ENCODE results near the gene ZNF500. TPM values are rescaled to one million over a fixed set of nuclear protein-coding genes. Genes with fewer than 3 reads are reported as not detected.

The ZNF500 gene
- total and polyA plus RNA-seq, 2 of the 4 experiments (the other 2 are of a cell fraction), result 4.5 to 5.9 TPM

GRCh38 chr16:4767872-4768548, 1.0 kb upstream of the ZNF500 start:
- Histone ChIP-seq H2BK20ac (ENCODE audit: low read depth, low read length) (no peak overlapping the region), H3K36me3 (ENCODE audit: control insufficient read depth, insufficient read depth, low read length) (peaks cover 15% of the 10 kb centered on the region; the same call in 1 of the 2 replicates), H3K4ac (ENCODE audit: low read depth, low read length) (peak overlapping the region; percentile 92), H3K18ac (ENCODE audit: low read depth, low read length) (peak overlapping the region; percentile 69), H3K56ac (ENCODE audit: extremely low read depth, insufficient read depth, low read length) (peak overlapping the region; percentile 82), H4K91ac (ENCODE audit: insufficient read depth, low read depth, low read length) (peak overlapping the region; percentile 80), H2BK120ac (ENCODE audit: low read depth, low read length) (0 out of 2 replicates have a peak overlapping the region, but pooled peaks have one; percentile 44), H4K8ac (ENCODE audit: low read depth in 2 of 2, low read length in 2 of 2) (peak overlapping the region; percentile 98 to 99), H3K79me1 (ENCODE audit: low read depth in 1 of 2, low read length in 2 of 2) (peaks cover 18 to 33% of the 10 kb centered on the region in 2 experiments; a peak in 3 of 4 replicates), H2BK15ac (ENCODE audit: low read depth, low read length) (peak overlapping the region; percentile 55; the same call in 1 of the 3 replicates), H3K4me1 (ENCODE audit: control insufficient read depth, insufficient read depth, low read length) (peaks cover 7% of the 10 kb centered on the region), H3K9ac (ENCODE audit: low read depth, low read length) (peak overlapping the region; percentile 81), H2AK5ac (ENCODE audit: low read depth, low read length) (peak overlapping the region; percentile 54), H2AK9ac (replicated peaks; ENCODE audit: low read depth, low read length, poor library complexity) (peak overlapping the region; percentile 83), H3K27me3 (ENCODE audit: control insufficient read depth, insufficient read depth, low read length) (no peaks in the 10 kb centered on the region), H2BK5ac (ENCODE audit: low read depth, low read length, poor library complexity, severe bottlenecking) (peak overlapping the region; percentile 74), H4K5ac (ENCODE audit: low read depth, low read length) (peak overlapping the region; percentile 90), H3K9me1 (ENCODE audit: insufficient read depth, low read length) (peaks cover 6% of the 10 kb centered on the region), H4K20me1 (ENCODE audit: insufficient read depth, low read length) (no peaks in the 10 kb centered on the region), H3K27ac (ENCODE audit: insufficient read depth, low read length) (peak overlapping the region; percentile 78), H3K9me3 (ENCODE audit: control insufficient read depth, insufficient read depth, low read length) (no peaks in the 10 kb centered on the region), H3K14ac (replicated peaks; ENCODE audit: low read depth, low read length) (peak overlapping the region; percentile 98), H3K4me2 (ENCODE audit: low read depth, low read length) (peak overlapping the region; percentile 91), H3K23ac (ENCODE audit: low read depth, low read length) (peak overlapping the region; percentile 82; the same call in 1 of the 2 replicates), H3K4me3 (ENCODE audit: insufficient read depth, low read depth, low read length) (peak overlapping the region; percentile 51), H2AFZ (replicated peaks; ENCODE audit: low read length, poor library complexity) (peak overlapping the region; percentile 94)
- ATAC-seq (ENCODE audit: low read depth), result no peak
- dilution Hi-C loops (cut with HindIII; ENCODE audit: low sequenced_read_pairs, unreplicated experiment) (no loop called here), in situ Hi-C loops (cut with MboI; ENCODE audit: low sequenced_read_pairs) (loop anchor here (10.0 kb wide), 1 partner anchor 187 kb away; the partner anchor contains the start of gene SEC14L5), intact Hi-C loops (cut with micrococcal nuclease) (loop anchor here (2.0 to 5.0 kb wide), 4 partner anchors 33 to 189 kb away; partner anchors contain the start of genes ANKS3, DNAAF8 and ROGDI)
- POLR2A ChIA-PET (ENCODE audit: unreplicated experiment), result no interaction called here
- peak; percentile 13 for DNase-seq
- CTCF ChIA-PET, result interaction anchor here (0.6 kb wide), 1 partner anchor 66 kb away, joined by 4 read pairs; no protein-coding TSS in a partner anchor
- no TSS peak for BruUV-seq (replicated peaks)
- WGBS, 2 experiments (ENCODE audit: extremely low coverage in 2 of 2, insufficient read length in 1 of 2), result 33% methylated on average over 1 of the region's 17 CpGs; no CpG with 5 or more reads in 1 of the 2 experiments
- no peak for TF ChIP-seq CTCF (conservative IDR thresholded peaks at IDR 0.05; ENCODE audit: low read depth, low read length)
- TF ChIP-seq MXI1 (IDR thresholded peaks at IDR 0.05; ENCODE audit: borderline replicate concordance, low read depth, low read length), result no peak
- no peak for TF ChIP-seq CHD1 (IDR thresholded peaks at IDR 0.05; ENCODE audit: low read depth, low read length)
- no peak for TF ChIP-seq MAFK (IDR thresholded peaks at IDR 0.05; ENCODE audit: low read depth, low read length)
- no peak for TF ChIP-seq RAD21 (IDR thresholded peaks at IDR 0.05; ENCODE audit: low read length)
- TF ChIP-seq RCOR1 (IDR thresholded peaks at IDR 0.05; ENCODE audit: insufficient replicate concordance, low read length), result no peak
- no peak for TF ChIP-seq USF2 (IDR thresholded peaks at IDR 0.05; ENCODE audit: low read depth, low read length)
- no peak for TF ChIP-seq NFE2L2 (IDR thresholded peaks at IDR 0.05; ENCODE audit: low read depth, low read length)
- TF ChIP-seq MAZ (IDR thresholded peaks at IDR 0.05; ENCODE audit: borderline replicate concordance, low read depth, low read length), result no peak
- TF ChIP-seq CEBPB (IDR thresholded peaks at IDR 0.05; ENCODE audit: low read depth, low read length), result no peak
- no peak for TF ChIP-seq SMC3 (IDR thresholded peaks at IDR 0.05; ENCODE audit: low read depth, low read length)
- no peak for TF ChIP-seq BHLHE40 (IDR thresholded peaks at IDR 0.05; ENCODE audit: low read depth, low read length)
